Measurements from ENCODE around the gene CPNE5. TPM values are rescaled to one million over a fixed set of nuclear protein-coding genes. Genes with fewer than 3 reads are reported as not detected.

CPNE5 gene
- polyA plus RNA-seq, 1 donor (not counting 4 experiments of a cell fraction or from before 2014, with no cell fraction given) = 0.05 TPM

GRCh38 chr6:36745283-36745682 lies 94.0 kb downstream of the CPNE5 start:
- no peak for FAIRE-seq

GRCh38 chr6:36744304-36744673 lies 95.0 kb downstream of the CPNE5 start:
- H3K4me1 ChIP-seq (ENCODE audit: control insufficient read depth, extremely low read depth, insufficient read depth, low read length) = peaks cover 10% of the 10 kb centered on the region
- H3K4me2 ChIP-seq (ENCODE audit: control insufficient read depth, extremely low read depth, insufficient read depth, low read depth, low read length) = no peak overlapping the region
- H3K9me1 ChIP-seq (ENCODE audit: control insufficient read depth, extremely low read depth, insufficient read depth, low read length) = no peaks in the 10 kb centered on the region
- H3K79me2 ChIP-seq (ENCODE audit: control insufficient read depth, insufficient read depth, low read length) = no peaks in the 10 kb centered on the region
- H3K27me3 ChIP-seq (ENCODE audit: control insufficient read depth, extremely low read depth, insufficient read depth, low read length) = no peaks in the 10 kb centered on the region
- no peak for FAIRE-seq
- H3K36me3 ChIP-seq (ENCODE audit: control insufficient read depth in 2 of 2, extremely low read depth in 1 of 2, insufficient read depth in 2 of 2, low read length in 2 of 2) = no peaks in the 10 kb centered on the region
- no peaks in the 10 kb centered on the region for H3K9me3 ChIP-seq (ENCODE audit: control insufficient read depth, low read depth, low read length)
- H3K27ac ChIP-seq (ENCODE audit: control insufficient read depth, insufficient read depth, low read length) = no peak overlapping the region
- no peak overlapping the region for H3K4me3 ChIP-seq (ENCODE audit: control insufficient read depth in 2 of 3, extremely low read depth in 1 of 3, insufficient read depth in 2 of 3, low read depth in 1 of 3, low read length in 3 of 3)
- H4K20me1 ChIP-seq (ENCODE audit: control insufficient read depth, extremely low read depth, insufficient read depth, low read length) = no peaks in the 10 kb centered on the region
- no peak for DNase-seq (ENCODE audit: low read depth, low spot score)
- dilution Hi-C loops (cut with MboI; ENCODE audit: extremely low pct_ligation_motif_present, low sequenced_read_pairs) = no loop called here
- H2AFZ ChIP-seq (ENCODE audit: control insufficient read depth, low read length) = no peak overlapping the region
- no peak overlapping the region for H3K9ac ChIP-seq (ENCODE audit: control insufficient read depth, extremely low read depth, insufficient read depth, low read length)
- no peak for TF ChIP-seq EZH2 (IDR thresholded peaks at IDR 0.05; ENCODE audit: low read length)
- TF ChIP-seq, protein P1, sequence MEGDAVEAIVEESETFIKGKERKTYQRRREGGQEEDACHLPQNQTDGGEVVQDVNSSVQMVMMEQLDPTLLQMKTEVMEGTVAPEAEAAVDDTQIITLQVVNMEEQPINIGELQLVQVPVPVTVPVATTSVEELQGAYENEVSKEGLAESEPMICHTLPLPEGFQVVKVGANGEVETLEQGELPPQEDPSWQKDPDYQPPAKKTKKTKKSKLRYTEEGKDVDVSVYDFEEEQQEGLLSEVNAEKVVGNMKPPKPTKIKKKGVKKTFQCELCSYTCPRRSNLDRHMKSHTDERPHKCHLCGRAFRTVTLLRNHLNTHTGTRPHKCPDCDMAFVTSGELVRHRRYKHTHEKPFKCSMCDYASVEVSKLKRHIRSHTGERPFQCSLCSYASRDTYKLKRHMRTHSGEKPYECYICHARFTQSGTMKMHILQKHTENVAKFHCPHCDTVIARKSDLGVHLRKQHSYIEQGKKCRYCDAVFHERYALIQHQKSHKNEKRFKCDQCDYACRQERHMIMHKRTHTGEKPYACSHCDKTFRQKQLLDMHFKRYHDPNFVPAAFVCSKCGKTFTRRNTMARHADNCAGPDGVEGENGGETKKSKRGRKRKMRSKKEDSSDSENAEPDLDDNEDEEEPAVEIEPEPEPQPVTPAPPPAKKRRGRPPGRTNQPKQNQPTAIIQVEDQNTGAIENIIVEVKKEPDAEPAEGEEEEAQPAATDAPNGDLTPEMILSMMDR (optimal IDR thresholded peaks at IDR 0.05 in 1 of 3, IDR thresholded peaks at IDR 0.05 in 1 of 3, conservative IDR thresholded peaks at IDR 0.05 in 1 of 3; ENCODE audit: extremely low read depth in 1 of 3, insufficient read depth in 2 of 3, low read length in 3 of 3) = no peak

More at GRCh38 chr6:36745283-36745682, 94.0 kb downstream of the CPNE5 start:
- Histone ChIP-seq H3K9ac (ENCODE audit: control insufficient read depth, extremely low read depth, insufficient read depth, low read length) (no peak overlapping the region), H3K4me3 (ENCODE audit: control insufficient read depth in 2 of 3, extremely low read depth in 1 of 3, insufficient read depth in 2 of 3, low read depth in 1 of 3, low read length in 3 of 3) (no peak overlapping the region), H3K36me3 (ENCODE audit: control insufficient read depth in 2 of 2, extremely low read depth in 1 of 2, insufficient read depth in 2 of 2, low read length in 2 of 2) (no peaks in the 10 kb centered on the region), H2AFZ (ENCODE audit: control insufficient read depth, low read length) (no peak overlapping the region), H3K9me1 (ENCODE audit: control insufficient read depth, extremely low read depth, insufficient read depth, low read length) (no peaks in the 10 kb centered on the region), H3K27me3 (ENCODE audit: control insufficient read depth, extremely low read depth, insufficient read depth, low read length) (no peaks in the 10 kb centered on the region), H3K9me3 (ENCODE audit: control insufficient read depth, low read depth, low read length) (no peaks in the 10 kb centered on the region), H3K4me1 (ENCODE audit: control insufficient read depth, extremely low read depth, insufficient read depth, low read length) (peaks cover 10% of the 10 kb centered on the region), H3K27ac (ENCODE audit: control insufficient read depth, insufficient read depth, low read length) (no peak overlapping the region), H3K4me2 (ENCODE audit: control insufficient read depth, extremely low read depth, insufficient read depth, low read depth, low read length) (no peak overlapping the region), H4K20me1 (ENCODE audit: control insufficient read depth, extremely low read depth, insufficient read depth, low read length) (no peaks in the 10 kb centered on the region), H3K79me2 (ENCODE audit: control insufficient read depth, insufficient read depth, low read length) (no peaks in the 10 kb centered on the region)
- TF ChIP-seq, protein P1 (optimal IDR thresholded peaks at IDR 0.05 in 1 of 3, IDR thresholded peaks at IDR 0.05 in 1 of 3, conservative IDR thresholded peaks at IDR 0.05 in 1 of 3; ENCODE audit: extremely low read depth in 1 of 3, insufficient read depth in 2 of 3, low read length in 3 of 3) = no peak
- no peak for TF ChIP-seq EZH2 (IDR thresholded peaks at IDR 0.05; ENCODE audit: low read length)
- no peak for DNase-seq (ENCODE audit: low read depth, low spot score)
- dilution Hi-C loops (cut with MboI; ENCODE audit: extremely low pct_ligation_motif_present, low sequenced_read_pairs) = no loop called here

Measured in keratinocyte (primary cell).